ENCODE measurements around the gene NR1D1.

DNA sequence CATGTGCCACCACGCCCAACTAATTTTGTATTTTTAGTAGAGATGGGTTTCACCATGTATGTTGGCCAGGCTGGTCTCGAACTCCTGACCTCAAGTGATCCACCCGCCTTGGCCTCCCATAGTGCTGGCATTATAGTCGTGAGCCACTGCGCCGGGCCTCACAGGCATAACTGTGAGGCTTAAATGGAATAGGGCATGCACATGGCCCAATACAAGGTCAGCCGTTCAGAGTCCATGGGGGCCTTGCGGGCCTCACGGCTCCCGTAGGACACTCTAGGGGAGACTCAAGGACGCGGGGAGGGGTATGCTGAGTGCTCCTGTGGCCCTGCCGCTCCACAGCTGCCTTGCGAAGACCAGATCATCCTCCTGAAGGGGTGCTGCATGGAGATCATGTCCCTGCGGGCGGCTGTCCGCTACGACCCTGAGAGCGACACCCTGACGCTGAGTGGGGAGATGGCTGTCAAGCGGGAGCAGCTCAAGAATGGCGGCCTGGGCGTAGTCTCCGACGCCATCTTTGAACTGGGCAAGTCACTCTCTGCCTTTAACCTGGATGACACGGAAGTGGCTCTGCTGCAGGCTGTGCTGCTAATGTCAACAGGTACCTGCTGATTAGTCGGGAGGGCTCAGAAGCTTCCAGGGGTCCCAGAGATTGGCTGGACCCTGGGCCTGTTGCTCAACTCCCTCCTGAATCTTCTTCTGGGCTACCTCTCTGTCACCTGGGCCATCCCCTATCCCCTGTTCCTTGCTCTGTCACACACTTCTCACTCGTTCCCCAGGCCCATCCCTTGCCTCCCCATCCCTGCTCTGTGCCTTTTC, 12.3 kb downstream of the NR1D1 start:
- TF ChIP-seq EZH2 (IDR thresholded peaks at IDR 0.05; ENCODE audit: insufficient read depth, poor library complexity, severe bottlenecking) (no peak), EZH2phosphoT487 (IDR thresholded peaks at IDR 0.05; ENCODE audit: insufficient read depth, low read depth) (no peak)
